ENCODE data around the gene SLC4A8. TPM values are rescaled to one million over a fixed set of nuclear protein-coding genes. Genes with fewer than 3 reads are reported as not detected.

SLC4A8 gene
- total and polyA plus RNA-seq, 9 of the 15 experiments (the other 6 are each of a cell fraction or from before 2014, with no cell fraction given) = 0.04 to 1.5 (median 0.12) TPM; not detected in 2

- 0% methylated on average over 2 of the region's 2 CpGs for WGBS (ENCODE audit: insufficient coverage, low coverage, missing lambda C conversion rate)
- Histone ChIP-seq H3K27ac (ENCODE audit: extremely low read depth, low read depth, low read length) (no peak overlapping the region), H2AFZ (ENCODE audit: low read depth, low read length) (no peak overlapping the region), H3K4me2 (ENCODE audit: insufficient read depth, low read length) (no peak overlapping the region), H3K79me2 (ENCODE audit: control insufficient read depth, insufficient read depth, low read length) (no peaks in the 10 kb centered on the region), H3K4me3 (no peak overlapping the region), H4K20me1 (replicated peaks; ENCODE audit: control insufficient read depth, insufficient read depth, low read length) (no peaks in the 10 kb centered on the region), H3K36me3 (ENCODE audit: control insufficient read depth, insufficient read depth, low read length) (no peaks in the 10 kb centered on the region), H3K9me1 (ENCODE audit: control insufficient read depth, insufficient read depth, low read length) (no peaks in the 10 kb centered on the region), H3K27me3 (ENCODE audit: control insufficient read depth in 2 of 2, insufficient read depth in 2 of 2, low read length in 2 of 2) (no peaks in the 10 kb centered on the region; a peak in 1 of 5 replicates), H3K9ac (ENCODE audit: insufficient read depth in 1 of 2, low read depth in 2 of 2, low read length in 2 of 2) (no peak overlapping the region), H3K9me3 (replicated peaks; ENCODE audit: control insufficient read depth, insufficient read depth, low read depth, low read length) (no peaks in the 10 kb centered on the region), H3K4me1 (replicated peaks in 1 of 2; ENCODE audit: control insufficient read depth in 2 of 2, insufficient read depth in 2 of 2, low read length in 2 of 2) (no peaks in the 10 kb centered on the region)
- CTCF ChIA-PET (ENCODE audit: low intra/inter-chr PET ratio) = no interaction called here
- POLR2A ChIA-PET = no interaction called here
- TF ChIP-seq TFAM (CRISPR knock-in tag; conservative IDR thresholded peaks at IDR 0.05) (no peak), RAD51 (IDR thresholded peaks at IDR 0.05; ENCODE audit: borderline replicate concordance, low read depth) (no peak), SMARCA5 (IDR thresholded peaks at IDR 0.05) (no peak), ZNF165 (CRISPR knock-in tag; IDR thresholded peaks at IDR 0.05; ENCODE audit: borderline replicate concordance) (no peak), ZNF398 (CRISPR knock-in tag; IDR thresholded peaks at IDR 0.05) (no peak), EP400 (IDR thresholded peaks at IDR 0.05) (no peak)
- FAIRE-seq (no peak), DNase-seq (ENCODE audit: extremely low read depth in 1 of 4, low spot score in 3 of 4) (no peak), ATAC-seq (no peak)
- in situ Hi-C loops (cut with MboI) (no loop called here), intact Hi-C loops (cut with micrococcal nuclease) (no loop called here)
- no TSS peak for BruUV-seq (replicated peaks)
These were observed 68.7 kb downstream of the SLC4A8 start for GRCh38 chr12:51493281-51493680.

Measured in K562 (cell line).